OCI-LY1 (cell line): ENCODE results near the gene SLC43A3.

Source experiments
- CTCF ChIP-seq: fragments of 200-600 bp; sonication (generic), shearing (Covaris generic); IDR thresholded peaks from 2 replicates; pipeline ENCODE4 v1.5.1; 2017; ENCODE audit warnings: mild to moderate bottlenecking, antibody characterized with exemption, low read length, moderate library complexity, mixed read lengths
- EZH2 ChIP-seq: fragments of 200-600 bp; sonication (generic), shearing (Covaris generic); IDR thresholded peaks from 2 replicates; pipeline ENCODE4 v1.8.0; 2017; ENCODE audit warnings: borderline replicate concordance, mixed run types, mild to moderate bottlenecking, antibody characterized with exemption, low read length, moderate library complexity, mixed read lengths

DNA sequence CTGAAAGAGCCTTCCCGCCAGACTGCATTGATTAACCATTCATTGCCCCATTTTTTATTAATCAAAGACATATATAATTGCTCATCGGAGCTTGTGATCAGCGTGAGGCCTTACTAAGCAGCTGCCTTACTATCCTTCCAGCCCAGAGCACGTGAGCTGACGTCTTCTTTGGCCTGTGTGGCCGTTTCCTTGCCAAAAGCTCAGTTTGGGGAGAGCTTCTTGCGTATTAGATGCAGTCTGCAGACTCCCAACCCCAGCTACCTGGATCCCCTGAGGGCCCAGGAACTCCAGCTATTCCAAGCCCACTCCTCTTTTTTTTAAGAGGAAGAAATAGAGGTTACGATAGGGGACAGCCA lies 784 bp upstream of the SLC43A3 start:
- no peak for TF ChIP-seq CTCF
- no peak for TF ChIP-seq EZH2
